ENCODE measurements around the gene STOX1. TPM values are rescaled to one million over a fixed set of nuclear protein-coding genes. Genes with fewer than 3 reads are reported as not detected.

Gene STOX1
- under 1 TPM; under 0.01 to 0.34 TPM for total RNA-seq

DNA sequence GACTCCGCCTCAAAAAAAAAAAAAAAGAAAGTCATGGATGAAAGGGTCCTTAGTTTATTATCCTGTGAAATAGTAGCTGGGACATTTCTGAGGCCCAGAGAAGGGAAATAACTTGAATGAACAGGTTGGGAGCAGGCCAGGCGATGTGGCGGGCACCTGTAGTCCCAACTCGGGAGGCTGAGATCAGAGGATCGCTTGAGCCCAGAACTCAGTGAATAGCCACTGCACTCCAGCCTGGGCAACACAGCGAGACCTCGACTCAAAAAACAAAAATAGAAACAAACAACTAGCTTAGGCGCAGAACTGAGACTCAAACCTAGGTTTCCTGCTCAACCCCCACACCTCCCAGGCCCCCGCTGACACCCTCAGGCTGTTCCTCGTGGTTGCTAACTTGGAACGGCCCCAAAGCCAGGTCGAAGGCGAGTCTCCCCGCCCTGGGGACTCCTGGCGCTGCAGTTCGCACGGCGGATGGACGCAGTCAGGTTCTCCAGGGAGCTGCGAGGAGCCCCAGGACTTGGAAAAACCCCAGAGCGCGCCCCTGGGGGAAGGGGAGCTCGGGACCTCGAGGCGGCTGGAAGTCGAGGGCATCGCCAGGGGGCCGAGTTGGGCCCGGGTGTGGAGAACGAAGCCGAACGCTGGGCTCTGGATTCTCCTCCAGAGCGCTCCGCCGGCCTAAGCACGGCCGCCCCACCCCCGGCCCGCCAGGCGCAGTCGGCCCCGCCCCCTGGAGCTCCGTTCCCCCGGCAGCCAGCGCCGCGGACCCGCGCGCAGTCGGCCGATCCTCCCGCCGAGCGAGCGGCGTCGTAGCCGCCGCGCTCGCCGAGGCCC is at the start of gene STOX1:
TSS of gene STOX1 (plus strand) at position 768 of the 828 bp plus-strand sequence. CDS start 93 bp downstream, outside the sequence.

GRCh38 chr10:68901105-68901927 is 74.0 kb downstream of the STOX1 start, which contains the start of gene DDX50:
Gene DDX50, plus strand, starts transcription at chr10:68901315. Its CDS starts 70 bp downstream, at chr10:68901385.

Small RNA genes within 50 kb of the gene (small RNA-seq; reads per million reads assigned to genes)
- 0 reads per million in 2 donors for gene RNU6-571P
- 0 reads per million in 2 donors for gene RNU6-697P

Other genes with a start within 250 kb of the STOX1 start
- 10 to 100 TPM; 42.0 to 43.0 TPM for gene CCAR1, start 106.3 kb upstream of the STOX1 start, total RNA-seq
- 10 to 100 TPM; 22.4 to 26.0 TPM for gene DDX50, start 73.8 kb downstream of the STOX1 start, total RNA-seq
- 10 to 100 TPM; 44.4 to 92.6 TPM for gene DDX21, start 128.6 kb downstream of the STOX1 start, total RNA-seq
- gene KIFBP, start 161.3 kb downstream of the STOX1 start, total RNA-seq: 10 to 100 TPM; 48.2 to 58.9 TPM

Data from melanocyte of skin (primary cell).